Activated CD8-positive, alpha-beta memory T cell treated with anti-CD3 and anti-CD28 coated beads for 36 hours (primary cell): Measurements from ENCODE around the gene USP6. TPM values are rescaled to one million over a fixed set of nuclear protein-coding genes. Genes with fewer than 3 reads are reported as not detected.
"Not testable (repeated sequence)": the region's sequence is repeated elsewhere in the genome, so short reads cannot be mapped to it uniquely, and the experiment has no call there.

ENCODE experiments used
- CTCF ChIA-PET: fragments of 350-600 bp; sonication (Branson Sonifier 250); formaldehyde crosslinking; loops from one replicate; lab custom pipeline; 2021; ENCODE audit warnings: antibody characterized with exemption; lab: Charles Lee
- POLR2A ChIA-PET: fragments of 350-600 bp; sonication (Branson Sonifier 250); formaldehyde crosslinking; loops from one replicate; lab custom pipeline; 2021; ENCODE audit warnings: antibody characterized with exemption; lab: Charles Lee
- total RNA-seq, 2 experiments: library from RNA; stranded (reverse); gene quantifications; one replicate each; pipeline ENCODE4 v1.2.3, GENCODE V29; 2021

Gene USP6
- total RNA-seq, 2 experiments from 2014 or later = 0.04 TPM

DNA sequence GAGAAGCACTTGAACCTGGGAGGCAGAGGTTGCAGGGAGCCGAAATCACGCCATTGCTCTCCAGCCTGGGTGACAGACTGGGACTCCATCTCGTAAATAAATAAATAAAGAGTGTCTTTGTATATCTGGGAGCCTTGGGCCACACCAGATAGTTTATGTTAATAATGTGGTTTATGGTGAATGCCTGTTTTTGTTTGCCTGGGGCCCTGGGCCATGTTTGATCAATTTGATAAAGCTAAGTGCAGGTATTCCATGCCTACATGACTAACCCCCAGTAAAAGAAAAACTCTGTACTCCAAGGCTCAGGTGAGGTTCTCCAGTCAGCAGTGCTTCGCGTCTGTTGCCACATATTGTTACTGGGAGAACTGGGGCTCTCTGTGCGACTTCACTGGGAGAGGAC lies 103.7 kb downstream of the USP6 start:
- CTCF ChIA-PET = no interaction called here
- POLR2A ChIA-PET = no interaction called here

DNA sequence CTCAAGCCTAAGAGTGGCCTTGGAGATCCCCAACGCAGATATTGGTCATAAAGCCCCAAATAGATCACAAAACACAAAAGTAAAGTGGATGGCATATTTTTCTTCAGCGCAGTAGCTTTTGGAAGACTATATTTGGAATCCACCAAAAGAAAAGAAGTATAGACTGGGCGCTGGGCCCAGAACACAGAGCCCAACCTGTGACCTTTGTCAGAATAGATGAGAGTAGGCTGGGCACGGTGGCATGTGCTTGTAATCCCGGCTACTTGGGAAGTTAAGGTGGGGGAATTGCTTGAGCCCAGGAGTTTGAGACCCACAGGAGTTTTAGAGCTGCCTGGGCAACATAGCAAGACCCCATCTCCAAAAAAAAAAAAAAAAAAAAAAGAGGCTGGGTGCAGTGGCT lies 104.2 kb downstream of the USP6 start:
- CTCF ChIA-PET = no interaction called here
- POLR2A ChIA-PET = no interaction called here

DNA sequence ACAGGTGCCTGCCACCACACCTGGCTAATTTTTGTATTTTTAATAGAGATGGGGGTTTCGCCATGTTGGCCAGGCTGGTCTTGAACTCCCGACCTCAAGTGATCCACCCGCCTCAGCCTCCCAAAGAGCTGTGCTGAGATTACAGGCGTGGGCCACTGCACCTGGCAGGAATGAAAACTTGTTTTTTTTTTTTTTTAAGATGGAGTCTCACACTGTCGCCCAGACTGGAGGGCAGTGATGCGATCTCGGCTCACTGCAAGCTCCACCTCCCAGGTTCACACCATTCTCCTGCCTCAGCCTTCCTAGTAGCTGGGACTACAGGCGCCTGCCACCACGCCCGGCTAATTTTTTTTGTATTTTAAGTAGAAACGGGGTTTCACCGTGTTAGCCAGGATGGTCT lies 106.1 kb downstream of the USP6 start:
- CTCF ChIA-PET, POLR2A ChIA-PET: not testable (repeated sequence)

Other genes with a start within 250 kb of the USP6 start
- gene C17orf107, start 216.5 kb upstream of the USP6 start, total RNA-seq = 1 to 10 TPM; 2.8 to 3.2 TPM
- under 1 TPM; 0.38 to 0.42 TPM for gene CHRNE, start 212.9 kb upstream of the USP6 start, total RNA-seq
- gene GP1BA, start 183.8 kb upstream of the USP6 start, total RNA-seq = not detected
- 10 to 100 TPM; 91.7 to 92.9 TPM for gene SLC25A11, start 176.0 kb upstream of the USP6 start, total RNA-seq
- 100 to 1,000 TPM; 179 to 192 TPM for gene RNF167, start 175.8 kb upstream of the USP6 start, total RNA-seq
- 1,000 to 10,000 TPM; 1,847 to 1,866 TPM for gene PFN1, start 167.5 kb upstream of the USP6 start, total RNA-seq
- gene ENO3, start 164.9 kb upstream of the USP6 start, total RNA-seq = 10 to 100 TPM; 28.2 to 31.5 TPM
- 10 to 100 TPM; 64.0 to 64.8 TPM for gene SPAG7, start 148.2 kb upstream of the USP6 start, total RNA-seq
- gene CAMTA2, start 128.4 kb upstream of the USP6 start, total RNA-seq = 100 to 1,000 TPM; 120 to 125 TPM
- under 1 TPM; 0.30 to 0.31 TPM for gene INCA1, start 118.5 kb upstream of the USP6 start, total RNA-seq
- 10 to 100 TPM; 72.7 to 77.3 TPM for gene KIF1C, start 118.1 kb upstream of the USP6 start, total RNA-seq
- under 1 TPM; 0.21 to 0.32 TPM for gene SLC52A1, start 80.6 kb upstream of the USP6 start, total RNA-seq
- 1 to 10 TPM; 2.6 to 2.7 TPM for gene ZFP3, start 37.6 kb upstream of the USP6 start, total RNA-seq
- gene ZNF232, start 4.2 kb upstream of the USP6 start, total RNA-seq = 10 to 100 TPM; 23.9 to 24.8 TPM
- 10 to 100 TPM; 11.9 to 12.1 TPM for gene ZNF594, start 75.8 kb downstream of the USP6 start, total RNA-seq
- under 1 TPM; 0.08 to 0.23 TPM for gene SCIMP, start 118.8 kb downstream of the USP6 start, total RNA-seq
- gene RABEP1, start 166.3 kb downstream of the USP6 start, total RNA-seq = 10 to 100 TPM; 58.8 to 59.1 TPM